Keratinocyte (primary cell): Measurements from ENCODE around the gene MAN2C1.

Source experiments
- CTCF ChIP-seq, 3 experiments: IDR thresholded peaks in 1 of 3; conservative IDR thresholded peaks in 1 of 3; optimal IDR thresholded peaks in 1 of 3; 2 replicates in 2 of 3; 3 replicates in 1 of 3; pipeline versions ENCODE3 to v1.5.1; 2011; ENCODE audit warnings: low read length in 3 of 3, mild to moderate bottlenecking in 3 of 3, moderate library complexity in 2 of 3, control low read depth in 1 of 3, inconsistent platforms in 1 of 3; ENCODE audit not compliant: insufficient read depth in 2 of 3; ENCODE audit errors: extremely low read depth in 1 of 3
- EZH2 ChIP-seq: IDR thresholded peaks from one replicate; pipeline ENCODE4 v1.6.1; 2012; ENCODE audit warnings: inconsistent platforms, mild to moderate bottlenecking, low read length, moderate library complexity

DNA sequence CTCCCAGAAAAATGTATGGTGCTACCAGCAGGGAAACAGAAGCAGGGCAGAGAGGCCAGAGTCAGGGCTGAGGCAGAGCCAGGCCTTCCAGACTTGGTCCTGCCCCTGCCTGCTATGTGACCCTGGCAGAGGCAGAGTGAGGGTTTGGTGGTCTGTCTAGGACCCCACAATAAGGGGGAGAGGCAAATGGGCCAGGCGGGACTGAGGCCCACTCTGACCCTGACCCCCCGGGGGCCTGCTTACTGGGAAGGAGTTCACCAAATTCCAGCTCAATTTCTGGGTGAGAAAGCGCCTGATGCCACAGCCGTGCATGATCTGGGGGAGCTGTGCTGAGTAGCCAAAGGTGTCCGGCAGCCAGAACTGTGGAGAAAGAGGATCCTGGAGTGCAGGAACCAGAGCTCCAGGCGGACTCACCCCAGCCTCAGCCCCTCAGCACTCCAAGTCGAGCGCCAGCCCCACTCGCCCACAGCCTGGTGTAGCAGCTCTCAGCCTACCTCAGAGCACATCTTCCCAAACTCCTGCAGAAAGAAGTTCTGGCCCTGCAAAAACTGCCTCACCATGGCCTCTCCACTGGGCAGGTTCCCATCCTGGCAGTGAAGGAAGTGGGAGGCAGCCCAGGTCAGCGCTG is 6.9 kb downstream of the MAN2C1 start:
- no peak for TF ChIP-seq CTCF (optimal IDR thresholded peaks at IDR 0.05 in 1 of 3, IDR thresholded peaks at IDR 0.05 in 1 of 3, conservative IDR thresholded peaks at IDR 0.05 in 1 of 3; ENCODE audit: extremely low read depth in 1 of 3, insufficient read depth in 2 of 3, low read length in 3 of 3)
- TF ChIP-seq EZH2: no peak
